Measurements from ENCODE around the gene KCNN3.

Gene KCNN3

GRCh38 chr1:154748405-154748775 is 121.7 kb downstream of the KCNN3 start:
- DNase-seq (ENCODE audit: low spot score), result no peak

- DNase-seq (ENCODE audit: low spot score), result no peak
Observed at GRCh38 chr1:154747740-154748404, 122.2 kb downstream of the KCNN3 start.

GRCh38 chr1:154747380-154747739 is 122.7 kb downstream of the KCNN3 start:
- DNase-seq (ENCODE audit: low spot score), result no peak

- no peak for DNase-seq (ENCODE audit: low spot score)
Observed at GRCh38 chr1:154746622-154747299, 123.3 kb downstream of the KCNN3 start.

GRCh38 chr1:154745750-154746425 is 124.2 kb downstream of the KCNN3 start:
- DNase-seq (ENCODE audit: low spot score), result no peak

GRCh38 chr1:154745286-154745731 is 124.8 kb downstream of the KCNN3 start:
- DNase-seq (ENCODE audit: low spot score), result no peak

GRCh38 chr1:154744352-154745035 is 125.6 kb downstream of the KCNN3 start:
- DNase-seq (ENCODE audit: low spot score), result peak; percentile 62

- DNase-seq (ENCODE audit: low spot score), result no peak
Observed at GRCh38 chr1:154743526-154744036, 126.5 kb downstream of the KCNN3 start.

- DNase-seq (ENCODE audit: low spot score), result no peak
Observed at GRCh38 chr1:154742606-154743005, 127.5 kb downstream of the KCNN3 start.

- DNase-seq (ENCODE audit: low spot score), result no peak
Observed at GRCh38 chr1:154741741-154742495, 128.2 kb downstream of the KCNN3 start.

- no peak for DNase-seq (ENCODE audit: low spot score)
Observed at GRCh38 chr1:154741327-154741726, 128.8 kb downstream of the KCNN3 start.

- DNase-seq (ENCODE audit: low spot score), result no peak
Observed at GRCh38 chr1:154739654-154740053, 130.4 kb downstream of the KCNN3 start.

- DNase-seq (ENCODE audit: low spot score), result no peak
Observed at GRCh38 chr1:154736841-154737240, 133.2 kb downstream of the KCNN3 start.

- no peak for DNase-seq (ENCODE audit: low spot score)
Observed at GRCh38 chr1:154735804-154736168, 134.3 kb downstream of the KCNN3 start.

GRCh38 chr1:154735061-154735803 is 134.8 kb downstream of the KCNN3 start:
- DNase-seq (ENCODE audit: low spot score), result no peak

- no peak for DNase-seq (ENCODE audit: low spot score)
Observed at GRCh38 chr1:154733621-154734020, 136.5 kb downstream of the KCNN3 start.

GRCh38 chr1:154730986-154731489 is 139.0 kb downstream of the KCNN3 start:
- no peak for DNase-seq (ENCODE audit: low spot score)

- no peak for DNase-seq (ENCODE audit: low spot score)
Observed at GRCh38 chr1:154730259-154730658, 139.8 kb downstream of the KCNN3 start.

GRCh38 chr1:154729577-154729976 is 140.5 kb downstream of the KCNN3 start:
- DNase-seq (ENCODE audit: low spot score), result no peak

- DNase-seq (ENCODE audit: low spot score), result no peak
Observed at GRCh38 chr1:154729031-154729442, 141.0 kb downstream of the KCNN3 start.

Measured in globus pallidus (tissue), 1 donor.